Mammary epithelial cell (primary cell): ENCODE data around the gene TCEAL1.

Experiments
- EZH2 ChIP-seq: IDR thresholded peaks from 2 replicates; pipeline ENCODE4 v1.6.1; 2012; ENCODE audit warnings: low read length, inconsistent platforms, borderline replicate concordance
- TF ChIP-seq, protein P1 (sequence below), 2 donors: IDR thresholded peaks in 1 of 2; conservative IDR thresholded peaks in 1 of 2; 2 replicates each; pipeline ENCODE4 v1.5.1; 2011 to 2012; ENCODE audit warnings: inconsistent platforms in 2 of 2, low read length in 2 of 2, mild to moderate bottlenecking in 2 of 2, control low read depth in 1 of 2, low read depth in 1 of 2; ENCODE audit not compliant: insufficient read depth in 1 of 2; ENCODE audit errors: extremely low read depth in 1 of 2

DNA sequence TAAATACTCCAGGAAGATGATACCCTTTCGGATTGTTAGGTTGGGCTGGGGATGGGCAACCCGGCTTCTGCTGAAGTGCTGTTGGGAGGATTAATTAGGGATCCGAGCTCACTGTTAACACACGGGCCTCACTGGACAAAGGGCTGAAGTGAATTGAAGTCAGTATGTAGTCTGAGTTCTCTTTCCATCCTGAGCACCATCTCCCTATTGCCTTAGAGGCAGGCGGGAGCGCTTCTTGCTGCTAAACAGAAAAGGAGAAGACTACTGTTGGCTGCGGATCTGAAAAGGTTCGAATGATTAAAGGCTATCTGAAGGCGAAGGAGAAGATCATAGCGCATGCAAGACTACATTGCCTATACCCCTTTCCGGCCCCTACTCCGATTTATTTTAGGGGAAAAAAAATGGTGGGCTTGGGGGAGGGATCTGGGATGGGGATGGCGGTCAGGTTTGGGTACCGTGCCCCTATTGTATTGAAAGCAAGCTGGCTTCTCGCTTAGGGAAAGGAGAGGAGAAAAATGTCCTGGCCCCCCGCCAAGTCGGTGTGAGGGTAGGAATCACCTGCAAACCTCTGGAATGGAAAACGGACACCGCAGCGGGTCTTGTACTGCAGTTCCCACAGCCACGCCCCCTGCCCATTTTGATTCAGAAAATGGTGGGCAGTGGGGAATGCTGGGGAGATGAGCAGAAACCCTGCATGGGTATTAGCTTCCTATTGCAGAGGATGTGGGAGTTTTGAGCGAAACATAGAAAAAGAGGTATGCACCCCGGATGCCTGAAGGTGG is 35.4 kb downstream of the TCEAL1 start:
- TF ChIP-seq, protein P1, sequence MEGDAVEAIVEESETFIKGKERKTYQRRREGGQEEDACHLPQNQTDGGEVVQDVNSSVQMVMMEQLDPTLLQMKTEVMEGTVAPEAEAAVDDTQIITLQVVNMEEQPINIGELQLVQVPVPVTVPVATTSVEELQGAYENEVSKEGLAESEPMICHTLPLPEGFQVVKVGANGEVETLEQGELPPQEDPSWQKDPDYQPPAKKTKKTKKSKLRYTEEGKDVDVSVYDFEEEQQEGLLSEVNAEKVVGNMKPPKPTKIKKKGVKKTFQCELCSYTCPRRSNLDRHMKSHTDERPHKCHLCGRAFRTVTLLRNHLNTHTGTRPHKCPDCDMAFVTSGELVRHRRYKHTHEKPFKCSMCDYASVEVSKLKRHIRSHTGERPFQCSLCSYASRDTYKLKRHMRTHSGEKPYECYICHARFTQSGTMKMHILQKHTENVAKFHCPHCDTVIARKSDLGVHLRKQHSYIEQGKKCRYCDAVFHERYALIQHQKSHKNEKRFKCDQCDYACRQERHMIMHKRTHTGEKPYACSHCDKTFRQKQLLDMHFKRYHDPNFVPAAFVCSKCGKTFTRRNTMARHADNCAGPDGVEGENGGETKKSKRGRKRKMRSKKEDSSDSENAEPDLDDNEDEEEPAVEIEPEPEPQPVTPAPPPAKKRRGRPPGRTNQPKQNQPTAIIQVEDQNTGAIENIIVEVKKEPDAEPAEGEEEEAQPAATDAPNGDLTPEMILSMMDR (conservative IDR thresholded peaks at IDR 0.05 in 1 of 2, IDR thresholded peaks at IDR 0.05 in 1 of 2; ENCODE audit: extremely low read depth in 1 of 2, insufficient read depth in 1 of 2, low read depth in 1 of 2, low read length in 2 of 2): no peak
- TF ChIP-seq EZH2: no peak
